ENCODE measurements around the gene EPRS1.

DNA sequence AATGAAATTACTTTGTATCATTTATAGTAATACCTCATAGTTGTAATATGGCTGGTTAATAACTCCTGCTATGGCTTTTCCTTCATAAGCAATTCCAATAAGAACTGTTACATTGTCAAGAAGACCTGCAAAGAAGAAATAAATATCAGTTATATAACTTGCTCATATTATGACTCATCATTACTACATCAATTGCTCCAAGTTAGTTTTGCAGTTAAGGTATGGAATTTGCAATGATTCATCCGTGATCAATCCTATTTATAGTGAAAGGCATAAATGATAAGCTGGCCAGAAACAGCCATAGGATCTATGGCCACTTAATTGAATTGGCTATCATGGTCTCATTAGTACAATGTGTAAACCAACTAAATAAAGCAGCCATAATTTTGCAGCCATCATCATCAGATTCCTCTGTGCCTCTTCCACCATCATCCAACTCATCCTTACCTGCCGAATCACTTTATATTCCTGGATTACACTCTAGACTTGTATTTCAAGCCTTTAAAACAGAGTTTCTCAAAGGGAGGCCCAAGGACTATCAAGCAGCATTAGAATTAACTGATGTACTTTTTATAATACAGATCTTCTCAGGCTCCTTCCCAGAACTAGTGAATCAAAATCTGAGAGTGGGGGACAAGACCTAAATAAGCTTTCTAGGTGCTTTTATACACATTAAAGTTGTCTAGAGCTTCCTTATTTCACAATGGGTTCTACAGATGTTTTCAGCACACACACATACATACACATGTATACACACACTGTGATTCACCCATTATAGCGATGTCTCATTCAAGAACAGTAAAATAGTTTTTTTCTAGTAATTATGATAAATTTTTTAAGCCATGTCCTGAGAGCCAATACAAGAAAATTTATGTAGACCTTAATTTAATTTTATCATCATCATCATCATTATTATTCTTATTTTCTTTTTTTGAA, 21.2 kb upstream of the EPRS1 start:
- TF ChIP-seq CTCF (IDR thresholded peaks at IDR 0.05), result no peak
- TF ChIP-seq POLR2A (IDR thresholded peaks at IDR 0.05), result no peak
